ENCODE data around the gene KCNT1. TPM values are rescaled to one million over a fixed set of nuclear protein-coding genes. Genes with fewer than 3 reads are reported as not detected.

KCNT1 gene
- polyA plus RNA-seq, 1 donor: 11.0 TPM

DNA sequence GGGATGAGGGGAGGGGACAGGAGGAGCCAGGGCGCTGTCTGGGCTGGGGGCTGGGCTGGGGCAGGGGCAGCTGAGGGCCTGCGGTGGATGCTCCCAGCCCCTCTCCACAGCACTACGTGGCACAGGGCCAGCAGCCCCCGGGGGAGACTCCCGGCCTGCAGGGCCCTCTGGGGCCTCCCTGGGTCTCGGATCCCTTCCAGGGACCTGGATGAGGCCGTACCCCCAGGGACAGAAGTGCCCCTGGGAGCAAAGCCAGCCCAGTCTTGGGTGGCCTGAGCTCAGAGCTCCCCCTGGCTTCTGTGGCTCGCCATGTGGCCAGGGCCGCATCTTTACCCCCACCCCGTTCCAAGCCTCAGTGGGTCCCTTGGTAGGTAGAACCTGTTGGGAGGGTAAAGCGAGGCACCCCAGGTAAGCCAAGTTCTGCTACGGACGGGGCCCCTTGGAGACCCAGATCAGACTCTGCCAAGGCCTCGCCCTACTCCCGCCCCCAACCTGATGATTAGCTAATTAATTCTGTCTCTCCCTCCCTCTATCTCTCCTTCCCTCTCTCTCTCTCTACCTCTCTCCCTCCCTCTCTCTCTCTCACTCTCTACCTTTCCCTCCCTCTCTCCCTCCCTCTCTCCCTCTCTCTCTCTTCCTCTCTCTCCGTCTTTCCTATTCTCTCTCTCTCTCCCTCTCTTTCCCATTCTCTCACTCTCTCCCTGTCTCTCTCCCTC, 24.3 kb downstream of the KCNT1 start:
- DNase-seq (ENCODE audit: low read depth): no peak

DNA sequence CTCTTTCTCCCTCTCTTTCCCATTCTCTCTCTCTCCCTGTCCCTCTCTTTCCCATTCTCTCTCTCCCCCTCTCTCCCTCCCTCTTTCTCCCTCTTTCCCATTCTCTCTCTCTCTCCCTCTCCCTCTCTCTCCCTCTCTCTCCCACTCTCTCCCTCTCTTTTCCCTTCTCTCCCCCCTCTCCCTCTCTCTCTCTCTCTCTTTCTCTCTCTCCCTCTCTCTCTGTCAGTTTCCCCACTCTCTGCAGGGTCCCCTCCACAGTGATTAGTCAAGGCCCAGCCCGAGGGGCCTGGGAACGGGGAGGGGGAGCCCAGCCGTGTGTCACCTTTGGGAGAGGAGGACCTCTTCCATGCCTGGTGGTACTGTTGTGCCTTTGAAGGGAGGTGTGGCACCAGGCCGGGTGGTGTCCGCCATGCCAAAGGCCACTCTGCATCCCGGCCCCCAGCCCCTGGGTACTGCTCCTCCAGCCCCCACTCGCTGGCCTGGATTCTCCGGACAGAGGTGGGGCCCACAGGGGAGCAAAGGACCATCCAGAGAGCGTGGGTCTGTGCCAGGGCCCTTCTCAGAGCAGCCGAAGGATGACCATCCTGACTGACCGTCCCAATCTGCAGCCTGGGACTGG, 25.4 kb downstream of the KCNT1 start:
- DNase-seq (ENCODE audit: low read depth): no peak

DNA sequence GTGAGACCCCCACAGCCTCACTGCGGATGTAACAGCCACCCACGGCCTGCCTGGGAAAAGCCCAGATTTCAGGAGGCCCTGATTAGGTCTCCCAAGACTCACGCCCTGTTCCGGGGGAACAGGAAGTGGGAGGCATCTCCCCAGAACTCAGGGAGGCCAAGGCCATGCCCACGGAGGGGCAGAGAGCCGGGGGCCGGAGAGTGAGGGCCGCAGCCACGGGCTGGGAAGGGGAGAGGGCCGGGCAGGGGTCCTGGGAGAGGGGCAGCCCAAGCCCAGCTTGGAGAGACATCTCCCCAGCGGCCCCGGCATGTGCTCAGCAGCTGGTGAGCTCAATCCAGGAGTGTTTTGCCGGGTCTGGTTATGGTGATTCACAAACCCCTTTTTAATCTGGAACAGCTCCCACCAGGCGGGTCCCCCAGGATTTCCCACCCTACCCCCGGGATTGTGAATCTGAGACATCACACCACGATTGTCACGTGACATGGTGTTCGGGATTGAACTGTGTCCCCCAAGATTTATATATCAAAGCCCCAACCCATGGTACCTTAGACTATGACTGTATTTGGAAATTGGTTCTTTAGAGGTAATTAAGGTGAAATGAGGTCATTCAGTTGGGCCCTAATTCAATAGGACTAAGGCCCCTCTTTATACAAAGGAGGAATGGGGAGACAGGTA, 26.6 kb downstream of the KCNT1 start:
- DNase-seq (ENCODE audit: low read depth): no peak

DNA sequence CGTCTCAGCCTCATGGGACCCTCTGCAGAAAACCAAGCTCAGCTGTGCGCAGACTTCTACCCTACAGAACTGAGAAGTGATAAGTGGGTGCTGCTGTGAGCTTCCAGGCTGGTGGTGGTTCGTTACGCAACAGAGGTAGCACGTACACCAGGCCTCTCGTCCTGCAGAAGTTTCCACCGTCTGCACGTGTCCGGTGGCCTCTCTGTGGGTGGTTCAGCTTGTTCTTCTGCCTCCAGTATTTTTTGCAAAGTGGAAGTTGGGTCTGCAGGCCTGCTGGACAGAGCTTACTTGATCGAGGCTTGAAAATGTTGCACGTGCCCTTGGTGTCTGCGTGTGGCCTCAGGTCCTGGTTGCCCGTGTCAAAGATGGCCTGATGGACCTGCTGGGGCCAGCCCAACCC, 27.5 kb downstream of the KCNT1 start:
- DNase-seq (ENCODE audit: low read depth): no peak

DNA sequence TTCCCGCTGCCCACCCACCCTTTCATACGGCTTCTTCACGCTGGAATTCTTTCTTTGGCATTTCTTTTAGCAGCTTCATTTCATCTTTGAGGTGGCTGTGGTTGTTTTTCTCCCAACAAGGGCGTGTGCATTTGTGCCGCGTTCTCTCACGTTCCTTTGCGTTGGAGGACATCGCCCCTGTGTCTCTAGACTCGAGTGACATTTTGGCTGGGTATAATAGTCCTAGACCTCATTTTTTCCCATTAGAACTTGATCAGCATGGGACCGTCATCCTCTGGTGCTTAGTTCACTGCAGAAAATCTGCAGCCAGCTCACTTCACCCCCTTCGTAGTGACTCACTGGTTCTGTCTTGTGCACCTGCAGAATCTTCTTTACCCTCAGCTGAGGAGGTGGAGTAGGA, 29.5 kb downstream of the KCNT1 start:
- DNase-seq (ENCODE audit: low read depth): no peak

DNA sequence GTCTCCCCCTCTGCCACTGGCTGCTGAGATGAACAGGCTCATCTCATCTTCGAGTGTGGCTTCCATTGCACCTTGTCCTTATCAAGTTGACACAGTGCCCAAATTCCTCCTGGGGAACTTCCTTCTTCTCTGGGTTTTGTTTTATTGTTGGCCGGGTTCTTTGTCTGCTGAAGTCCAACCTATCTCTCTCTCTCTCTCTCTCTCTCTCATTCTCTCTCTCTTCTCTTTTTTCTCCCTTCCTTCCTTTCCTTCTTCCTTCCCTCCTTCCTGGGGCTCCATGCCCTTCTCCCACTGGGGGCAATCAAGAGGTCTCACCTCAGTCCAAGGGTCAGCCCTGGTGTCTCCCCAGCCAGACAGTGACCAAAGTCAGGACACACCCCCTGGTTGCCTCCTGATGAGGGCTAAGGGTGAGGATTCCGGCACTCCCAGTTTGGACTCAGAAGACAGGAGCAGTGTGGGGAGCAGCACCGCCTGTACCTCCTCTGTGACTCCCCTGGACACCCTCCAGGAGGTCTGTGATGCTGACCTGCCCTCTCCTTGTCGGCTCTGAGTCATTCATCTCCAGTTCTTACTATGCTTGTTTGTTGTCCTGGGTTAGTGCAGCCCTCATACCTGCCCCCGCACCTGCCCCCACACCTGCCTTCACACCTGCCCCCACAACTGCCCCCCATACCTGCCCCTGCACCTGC, 30.7 kb downstream of the KCNT1 start:
- no peak for DNase-seq (ENCODE audit: low read depth)

DNA sequence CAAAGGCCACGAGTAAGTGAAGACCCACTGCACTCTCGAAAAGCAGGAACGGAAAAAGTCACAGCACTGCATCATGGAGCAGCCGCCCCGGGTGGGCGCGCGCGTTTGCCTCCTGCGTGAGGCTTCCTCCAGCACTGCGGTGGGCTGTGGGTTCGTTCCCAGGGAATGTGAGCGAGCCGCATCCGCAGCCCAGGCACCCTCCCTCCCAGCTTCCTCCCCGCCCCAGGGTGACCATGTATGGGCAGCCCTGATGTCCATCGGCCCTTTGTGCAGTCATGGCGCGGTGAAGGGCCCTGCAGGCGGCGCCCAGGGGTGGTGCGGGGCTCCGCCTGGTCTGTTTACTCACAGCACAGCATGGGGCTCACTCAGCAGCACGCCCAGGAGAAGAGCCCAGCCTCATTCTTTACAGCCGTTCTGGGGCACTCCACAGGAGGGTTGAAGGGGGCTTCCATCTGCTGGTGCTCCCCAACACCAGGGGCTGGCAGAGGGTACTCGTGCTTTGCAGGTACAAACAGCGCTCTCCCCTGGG, 32.7 kb downstream of the KCNT1 start:
- no peak for DNase-seq (ENCODE audit: low read depth)

DNA sequence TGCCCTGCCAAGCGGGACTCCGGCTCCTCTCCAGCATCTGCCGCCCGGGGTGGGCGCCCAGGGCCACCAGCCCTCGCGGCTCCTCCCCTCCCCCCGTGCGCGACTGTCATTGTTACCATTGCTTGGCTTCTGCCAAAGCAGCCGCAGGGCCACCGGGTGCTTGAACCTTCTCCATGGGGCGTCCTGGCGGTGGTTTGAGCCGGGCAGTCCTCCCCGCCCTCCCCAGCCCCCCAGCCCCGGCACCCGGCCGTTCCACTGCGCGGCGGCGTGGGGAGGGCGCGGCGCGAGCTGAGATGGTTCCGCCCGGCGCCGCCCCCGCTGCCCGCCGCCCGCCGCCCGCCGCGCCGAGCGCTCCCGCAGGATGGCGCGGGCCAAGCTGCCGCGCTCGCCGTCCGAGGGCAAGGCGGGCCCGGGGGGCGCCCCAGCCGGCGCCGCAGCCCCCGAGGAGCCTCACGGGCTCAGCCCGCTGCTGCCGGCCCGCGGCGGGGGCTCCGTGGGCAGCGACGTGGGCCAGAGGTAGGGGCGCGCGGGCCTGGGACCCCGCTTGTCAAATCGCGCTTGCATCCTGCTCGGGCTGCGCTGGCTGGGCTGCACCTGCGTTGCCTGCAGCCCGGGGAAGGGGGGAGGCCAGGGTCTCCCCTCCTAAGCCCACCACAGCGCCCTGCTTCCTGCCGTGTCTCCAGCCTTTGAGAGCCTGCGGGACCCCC, 34.4 kb downstream of the KCNT1 start:
- DNase-seq (ENCODE audit: low read depth): no peak

DNA sequence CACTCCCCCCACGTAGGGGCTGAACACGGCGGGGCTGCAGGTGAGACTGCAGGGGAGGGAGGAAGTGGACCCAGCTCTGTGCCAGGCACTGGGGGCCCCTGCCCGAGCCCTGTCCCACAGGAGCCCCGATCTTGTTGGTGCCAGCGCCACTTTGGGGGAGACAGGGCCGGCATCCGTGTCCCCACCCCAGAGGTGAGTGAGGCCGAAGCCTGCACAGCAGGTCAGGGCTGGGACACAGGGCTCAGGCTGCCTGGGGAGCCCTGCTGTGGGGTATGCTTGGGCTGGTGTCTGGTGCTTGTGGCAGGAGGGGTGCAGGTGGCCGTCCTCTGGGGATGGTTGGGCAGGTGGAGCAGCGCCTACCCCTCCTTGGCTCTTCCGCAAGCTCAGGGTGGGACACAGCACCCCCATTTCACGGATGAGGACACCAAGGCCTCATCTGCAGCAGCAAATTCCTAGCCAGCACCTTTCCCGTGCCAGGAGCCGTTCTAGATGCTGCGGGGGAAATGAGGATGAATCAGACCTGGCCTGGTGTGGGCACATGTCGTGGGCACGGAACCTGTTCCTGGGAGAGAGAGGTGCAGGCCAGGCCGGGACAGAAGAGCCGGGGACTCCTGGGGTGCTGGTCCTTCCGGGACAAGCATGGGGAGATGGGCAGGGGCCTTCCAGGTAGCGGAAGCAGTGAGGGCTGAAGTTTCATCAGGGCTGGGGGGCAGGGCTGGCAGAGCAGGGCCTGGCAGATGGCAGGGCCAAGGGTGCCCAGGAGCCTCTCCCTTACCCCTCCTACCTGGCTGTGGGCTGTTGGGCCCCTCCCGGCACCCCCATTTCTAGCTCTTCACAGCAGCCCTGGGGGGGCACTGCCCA, 35.2 kb downstream of the KCNT1 start:
- DNase-seq (ENCODE audit: low read depth): no peak

DNA sequence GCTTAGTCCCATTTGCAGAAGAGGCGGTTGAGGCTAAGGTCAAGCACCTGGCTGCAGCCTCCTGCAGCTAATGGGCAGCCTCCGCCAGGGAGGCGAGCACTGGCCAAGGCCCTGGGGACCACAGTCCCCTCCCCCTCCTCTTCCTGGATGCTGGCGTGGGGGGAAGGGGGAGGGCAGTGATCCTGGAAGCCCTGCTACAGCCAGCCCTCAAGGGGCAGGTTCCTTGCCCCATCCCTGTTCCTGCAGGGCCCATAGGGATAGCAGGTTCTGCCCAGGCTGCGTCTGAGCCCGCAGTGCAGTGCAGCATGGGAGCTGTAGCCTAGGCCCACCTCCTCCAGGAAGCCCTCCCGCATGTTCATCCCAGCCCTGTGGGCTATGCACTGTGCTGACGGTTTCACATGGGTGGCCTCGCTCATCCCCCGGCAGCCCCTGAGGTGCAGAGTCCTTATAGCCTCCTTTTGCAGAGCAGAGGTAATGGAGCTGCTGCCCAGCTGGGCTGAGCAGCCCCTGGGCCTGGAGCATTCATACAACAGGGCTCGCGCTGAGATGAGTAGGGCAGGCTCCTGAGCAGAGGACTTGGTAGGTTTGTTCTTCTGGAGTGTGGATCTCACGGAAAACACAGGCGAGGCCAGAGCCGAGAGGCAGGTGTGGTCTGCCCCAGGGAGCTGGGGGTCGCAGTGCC, 36.0 kb downstream of the KCNT1 start:
- no peak for DNase-seq (ENCODE audit: low read depth)

DNA sequence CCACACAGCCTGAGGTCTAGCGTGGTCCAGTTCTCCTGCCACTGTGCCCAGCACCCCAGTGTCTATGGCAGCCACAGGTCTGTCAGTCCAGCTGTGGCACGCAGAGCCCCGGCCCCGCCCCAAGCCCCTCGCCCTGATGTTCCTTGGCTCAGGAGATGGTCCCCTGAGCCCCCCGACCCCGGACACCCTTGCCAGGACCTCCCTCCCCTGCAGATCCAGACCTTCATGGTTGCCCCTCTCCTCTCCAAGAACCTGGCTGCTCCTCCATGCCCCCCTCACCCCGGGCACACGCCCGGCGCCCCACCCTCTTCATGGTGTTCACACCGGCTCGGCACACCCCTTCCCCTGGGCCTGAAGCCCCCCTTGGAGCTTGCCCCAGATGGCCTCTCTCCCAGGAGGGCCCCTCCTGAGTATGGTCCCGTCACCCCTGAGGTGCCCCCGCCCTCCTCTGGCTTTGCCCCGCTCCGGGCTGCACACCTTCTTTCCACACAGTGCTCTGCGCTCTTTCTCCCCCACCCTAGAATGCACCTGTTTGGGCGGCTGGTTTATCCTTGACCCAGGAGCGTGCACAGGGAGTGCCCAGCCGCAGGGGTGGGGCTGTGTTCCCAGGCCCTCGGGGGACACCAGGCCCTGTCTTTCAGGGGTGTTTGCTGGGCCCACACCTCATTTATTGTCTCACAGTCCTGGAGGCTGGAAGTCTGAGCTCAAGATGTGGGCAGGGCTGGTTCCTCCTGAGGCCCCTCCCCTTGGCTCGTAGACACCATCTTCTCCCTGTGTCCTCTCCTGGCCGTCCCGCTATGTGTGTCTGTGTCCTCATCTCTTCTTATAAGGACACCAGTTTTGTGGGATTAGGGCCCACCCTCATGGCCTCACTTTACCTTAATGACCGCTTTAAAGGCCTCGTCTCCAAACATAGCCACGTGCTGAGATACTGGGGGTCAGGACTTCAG, 37.6 kb downstream of the KCNT1 start:
- no peak for DNase-seq (ENCODE audit: low read depth)

DNA sequence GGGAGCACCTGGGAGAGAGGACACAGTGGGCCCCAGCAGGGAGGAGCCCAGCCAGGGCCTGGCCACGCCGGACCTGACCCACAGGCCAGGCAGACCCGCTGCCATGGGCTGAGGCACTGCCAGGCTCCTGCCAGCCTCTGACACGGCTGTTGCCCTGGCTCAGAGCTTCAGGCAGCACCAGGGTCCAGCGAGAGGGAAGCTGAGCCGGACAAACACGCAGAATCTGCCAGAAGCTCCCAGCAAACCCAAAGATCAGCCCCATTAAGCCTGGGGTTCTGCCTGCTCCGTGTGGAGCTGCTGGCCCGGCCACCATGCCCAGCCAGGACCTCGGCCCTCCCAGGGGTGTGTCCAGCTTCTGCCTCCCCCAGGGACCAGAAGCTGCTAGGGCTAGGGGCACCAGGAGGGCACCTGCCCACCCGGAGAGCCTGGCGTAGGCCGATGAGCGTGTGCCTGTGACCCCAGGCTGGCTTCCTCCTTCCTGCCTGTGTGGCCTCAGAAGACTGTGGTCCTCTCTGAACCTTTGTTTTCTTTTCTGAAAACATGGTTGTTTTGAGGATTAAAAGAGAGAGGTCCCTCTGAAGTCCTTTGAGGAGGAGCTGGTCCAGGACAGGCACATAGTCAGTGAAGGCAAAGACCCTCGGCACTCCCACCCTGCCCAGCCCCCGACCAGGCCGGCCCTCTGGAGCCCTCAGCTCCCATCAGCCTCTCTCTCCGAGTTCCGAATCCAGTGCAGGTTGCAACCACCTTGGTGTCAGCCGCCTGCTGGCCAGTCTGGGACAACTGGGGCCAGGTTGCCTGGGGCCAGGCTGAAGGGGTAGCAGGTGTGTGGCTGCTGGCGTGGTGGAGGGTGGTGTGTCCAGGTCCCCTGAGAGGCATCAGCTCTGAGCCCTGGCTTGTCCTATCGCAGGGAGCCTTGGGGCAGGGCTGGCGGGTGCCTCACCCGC, 39.6 kb downstream of the KCNT1 start:
- no peak for DNase-seq (ENCODE audit: low read depth)

DNA sequence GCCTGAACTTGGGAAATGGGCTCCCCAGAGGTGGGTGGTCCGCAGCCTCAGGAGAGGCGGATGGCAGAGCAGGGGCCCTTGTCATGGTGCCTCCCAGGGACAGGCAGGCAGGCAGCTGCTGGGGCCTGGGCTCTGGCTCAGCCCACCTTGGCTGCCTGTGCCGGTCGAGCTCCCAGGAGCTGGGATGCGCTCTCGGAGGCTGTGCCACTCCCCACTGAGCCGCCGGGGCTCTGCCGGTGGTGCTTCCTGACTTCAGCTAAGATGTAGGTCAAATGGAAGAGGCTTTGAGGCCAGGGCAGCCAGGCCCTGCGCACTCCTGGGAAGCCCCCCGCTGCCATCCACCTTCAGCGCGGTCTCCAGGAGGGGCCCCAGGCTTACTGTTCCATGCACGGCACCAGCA, 41.0 kb downstream of the KCNT1 start:
- no peak for DNase-seq (ENCODE audit: low read depth)

DNA sequence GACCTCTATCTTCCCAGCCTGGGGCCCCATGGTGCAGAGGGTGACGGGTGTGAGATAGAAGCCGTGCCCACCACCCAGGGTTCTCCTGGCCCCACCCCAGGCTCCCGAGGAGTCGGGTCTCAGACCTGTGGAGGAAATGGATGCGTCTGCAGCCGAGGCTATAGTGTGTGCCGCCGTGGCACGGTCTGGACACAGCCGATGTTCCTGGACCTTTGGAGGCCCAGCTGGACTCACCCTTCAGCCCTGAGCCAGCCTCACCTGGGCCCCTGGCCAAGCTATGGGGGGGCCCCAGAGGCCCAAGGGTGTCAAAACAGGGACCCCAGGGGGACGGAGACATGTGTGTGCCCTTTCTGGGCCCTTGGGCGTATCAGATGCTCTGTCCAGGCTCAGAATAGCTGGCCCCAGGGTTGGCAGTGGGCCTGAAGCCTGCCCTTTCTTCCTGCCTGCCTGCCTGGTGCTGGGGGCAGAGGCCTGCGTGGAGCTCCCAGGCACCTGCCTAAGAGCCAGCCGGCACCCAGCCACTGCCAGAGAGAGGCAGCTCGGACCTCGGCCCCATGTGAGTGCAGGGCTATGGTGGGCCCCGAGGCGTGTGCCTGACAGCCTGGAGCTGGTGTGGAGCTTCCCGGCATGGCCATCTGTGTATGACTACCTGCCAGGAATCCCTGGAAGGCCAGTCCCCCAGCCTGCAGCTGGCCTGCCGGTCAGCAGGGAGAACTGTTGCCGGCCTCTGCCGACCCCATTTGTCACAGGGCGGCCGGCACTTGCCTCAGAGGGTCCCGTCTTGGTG, 41.8 kb downstream of the KCNT1 start:
- no peak for DNase-seq (ENCODE audit: low read depth)

DNA sequence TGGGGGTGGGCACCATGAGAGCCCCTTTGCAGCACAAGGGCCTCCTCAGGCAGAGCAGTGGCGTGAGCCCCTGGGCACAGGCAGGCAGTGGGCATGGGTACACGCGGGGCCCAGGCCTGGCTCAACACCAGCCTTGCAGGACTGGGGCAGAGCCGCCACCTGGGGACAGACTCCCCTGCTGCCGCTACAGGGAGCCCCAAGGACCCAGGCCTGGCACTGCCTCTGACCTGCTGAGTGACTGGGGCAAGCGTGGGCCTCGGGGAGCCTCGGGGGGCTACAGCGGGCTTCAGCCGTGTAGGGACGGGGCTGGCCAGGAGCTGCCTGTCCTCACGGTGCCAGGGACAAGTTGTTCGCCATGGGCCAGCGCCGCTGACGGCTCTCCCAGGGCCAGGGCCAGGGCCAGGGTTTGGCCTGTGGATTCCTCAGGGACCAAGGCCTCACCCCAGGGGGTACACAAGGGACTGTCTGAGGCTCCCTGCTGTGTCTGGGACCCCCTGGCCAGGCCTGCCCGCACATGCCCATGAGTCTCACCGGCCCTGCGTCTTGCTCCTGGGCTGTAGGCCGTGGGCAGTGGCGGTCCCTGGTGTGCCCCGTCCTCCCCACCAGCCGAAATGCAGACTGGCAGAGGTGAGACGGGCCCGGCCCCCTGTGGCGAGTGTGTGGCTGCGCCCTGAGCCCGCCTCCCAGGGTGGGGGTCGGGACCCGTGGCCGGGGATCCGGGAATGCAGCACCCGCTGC, 42.5 kb downstream of the KCNT1 start:
- no peak for DNase-seq (ENCODE audit: low read depth)

DNA sequence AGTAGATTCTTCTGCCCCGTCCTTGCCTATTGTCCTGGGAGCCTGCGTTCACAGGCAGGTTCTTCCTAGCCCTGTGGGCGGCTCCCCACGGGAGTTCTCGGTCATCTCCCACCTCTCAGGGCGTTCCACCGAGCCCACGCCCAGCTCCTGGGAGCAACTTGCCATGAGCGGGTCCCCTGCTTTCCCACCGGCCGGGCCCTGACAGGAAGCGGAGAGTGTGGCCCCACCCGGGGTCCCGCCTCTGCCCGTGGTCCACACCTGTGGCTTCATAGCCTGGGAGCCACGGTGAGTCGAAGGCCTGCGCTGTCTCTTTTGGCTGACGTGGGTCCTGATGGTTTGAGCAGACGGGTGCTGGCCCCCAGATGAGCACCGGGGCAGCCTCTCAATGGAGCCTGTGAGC, 43.2 kb downstream of the KCNT1 start:
- DNase-seq (ENCODE audit: low read depth): no peak
